Loucy (cell line): ENCODE measurements around the gene LSP1.

Experiments
- H2AFZ ChIP-seq: fragments of 200-600 bp; sonication (generic); 2 replicates; pipeline ENCODE4 v1.6.0; 2016; ENCODE audit warnings: antibody characterized with exemption, mild to moderate bottlenecking, low read length, moderate library complexity
- H3F3A ChIP-seq: fragments of 200-600 bp; 2 replicates; pipeline ENCODE4 v1.6.0; 2016; ENCODE audit warnings: antibody characterized with exemption, low read depth, mild to moderate bottlenecking
- H3K27me3 ChIP-seq: fragments of 200-600 bp; sonication (generic); 2 replicates; pipeline ENCODE4 v1.6.1; 2014; ENCODE audit warnings: low read length, mild to moderate bottlenecking; ENCODE audit not compliant: insufficient read depth, poor library complexity, severe bottlenecking
- H3K36me3 ChIP-seq: fragments of 200-600 bp; sonication (generic); 2 replicates; pipeline ENCODE4 v1.6.1; 2016; ENCODE audit warnings: low read length; ENCODE audit not compliant: insufficient read depth
- H3K4me1 ChIP-seq: fragments of 200-600 bp; sonication (generic); 2 replicates; pipeline ENCODE4 v1.5.1; 2014; ENCODE audit warnings: low read length, mild to moderate bottlenecking; ENCODE audit not compliant: insufficient read depth, poor library complexity, severe bottlenecking
- H3K4me2 ChIP-seq: fragments of 200-600 bp; sonication (generic); 2 replicates; pipeline ENCODE4 v1.6.0; 2014; ENCODE audit warnings: antibody characterized with exemption, low read length, low read depth, mild to moderate bottlenecking; ENCODE audit not compliant: poor library complexity, severe bottlenecking
- H3K4me3 ChIP-seq: fragments of 200-600 bp; sonication (generic); 2 replicates; pipeline ENCODE4 v1.5.1; 2014; ENCODE audit warnings: low read length, mild to moderate bottlenecking, mixed read lengths; ENCODE audit not compliant: poor library complexity, severe bottlenecking
- H3K79me2 ChIP-seq: fragments of 200-600 bp; sonication (generic); 2 replicates; pipeline ENCODE4 v1.6.1; 2014; ENCODE audit warnings: low read length; ENCODE audit not compliant: insufficient read depth
- H3K9ac ChIP-seq: fragments of 200-600 bp; sonication (generic); 2 replicates; pipeline ENCODE4 v1.6.0; 2014; ENCODE audit warnings: mild to moderate bottlenecking, low read depth, low read length, moderate library complexity; ENCODE audit not compliant: poor library complexity, severe bottlenecking
- H3K9me2 ChIP-seq: fragments of 200-600 bp; sonication (generic); replicated peaks from 2 replicates; pipeline ENCODE4 v1.6.1; 2016; ENCODE audit warnings: low read depth, low read length, mixed read lengths
- H3K9me3 ChIP-seq: fragments of 200-600 bp; sonication (generic); 2 replicates; pipeline ENCODE4 v1.6.1; 2014; ENCODE audit warnings: mild to moderate bottlenecking, antibody characterized with exemption, low read length, low read depth; ENCODE audit not compliant: insufficient read depth
- H4K20me1 ChIP-seq: fragments of 200-600 bp; sonication (generic); 2 replicates; pipeline ENCODE4 v1.6.0; 2014; ENCODE audit warnings: antibody characterized with exemption, low read length, mild to moderate bottlenecking; ENCODE audit not compliant: insufficient read depth, poor library complexity, severe bottlenecking
- CTCF ChIP-seq: fragments of 200-600 bp; sonication (generic); conservative IDR thresholded peaks from 2 replicates; pipeline ENCODE4 v1.5.1; 2014; ENCODE audit warnings: mild to moderate bottlenecking, antibody characterized with exemption, low read length
- EZH2phosphoT487 ChIP-seq: fragments of 200-600 bp; IDR thresholded peaks from 2 replicates; pipeline ENCODE4 v1.6.1; 2018; ENCODE audit warnings: antibody characterized with exemption, mild to moderate bottlenecking, moderate library complexity, borderline replicate concordance

Gene LSP1

GRCh38 chr11:1936072-1936780 lies 83.3 kb downstream of the LSP1 start:
- H3F3A ChIP-seq, result no peaks in the 10 kb centered on the region
- no peaks in the 10 kb centered on the region for H3K9me2 ChIP-seq
- no peaks in the 10 kb centered on the region for H3K4me1 ChIP-seq
- H2AFZ ChIP-seq, result no peak overlapping the region
- H4K20me1 ChIP-seq, result no peaks in the 10 kb centered on the region
- no peaks in the 10 kb centered on the region for H3K36me3 ChIP-seq
- H3K4me2 ChIP-seq, result no peak overlapping the region
- H3K79me2 ChIP-seq, result no peaks in the 10 kb centered on the region
- H3K27me3 ChIP-seq, result no peaks in the 10 kb centered on the region
- no peak overlapping the region for H3K9ac ChIP-seq
- TF ChIP-seq CTCF (no peak), EZH2phosphoT487 (no peak)
- H3K9me3 ChIP-seq, result no peaks in the 10 kb centered on the region
- H3K4me3 ChIP-seq, result no peak overlapping the region

- H3K4me2 ChIP-seq, result no peak overlapping the region
- H2AFZ ChIP-seq, result no peak overlapping the region
- H3F3A ChIP-seq, result no peaks in the 10 kb centered on the region
- no peaks in the 10 kb centered on the region for H3K27me3 ChIP-seq
- H3K36me3 ChIP-seq, result no peaks in the 10 kb centered on the region
- H3K9ac ChIP-seq, result no peak overlapping the region
- H3K4me1 ChIP-seq, result no peaks in the 10 kb centered on the region
- H3K9me2 ChIP-seq, result no peaks in the 10 kb centered on the region
- TF ChIP-seq EZH2phosphoT487, result no peak
- no peak for TF ChIP-seq CTCF
- no peaks in the 10 kb centered on the region for H3K9me3 ChIP-seq
- H3K79me2 ChIP-seq, result no peaks in the 10 kb centered on the region
- no peaks in the 10 kb centered on the region for H4K20me1 ChIP-seq
- H3K4me3 ChIP-seq, result no peak overlapping the region
Measured at GRCh38 chr11:1936781-1937615, 84.1 kb downstream of the LSP1 start.

GRCh38 chr11:1937616-1938342 lies 84.9 kb downstream of the LSP1 start:
- Histone ChIP-seq H3K4me2 (no peak overlapping the region), H4K20me1 (no peaks in the 10 kb centered on the region), H3F3A (no peaks in the 10 kb centered on the region), H3K36me3 (no peaks in the 10 kb centered on the region), H3K9me3 (no peaks in the 10 kb centered on the region), H3K9me2 (no peaks in the 10 kb centered on the region), H3K4me3 (no peak overlapping the region), H2AFZ (no peak overlapping the region), H3K79me2 (no peaks in the 10 kb centered on the region), H3K9ac (no peak overlapping the region), H3K27me3 (no peaks in the 10 kb centered on the region), H3K4me1 (peaks cover 6% of the 10 kb centered on the region)
- TF ChIP-seq CTCF (no peak), EZH2phosphoT487 (no peak)
